Subcutaneous adipose tissue (tissue), 4 donors: ENCODE data around the gene NUDT2. TPM values are rescaled to one million over a fixed set of nuclear protein-coding genes. Genes with fewer than 3 reads are reported as not detected.

ENCODE experiments used
- CTCF ChIP-seq: fragments of 450-650 bp; IDR thresholded peaks from one replicate; pipeline ENCODE4 v1.5.1; 2016; ENCODE audit warnings: low read depth, mild to moderate bottlenecking, control low read depth, antibody characterized with exemption, moderate library complexity
- total RNA-seq, 4 donors: library from RNA; depleted of rRNA; stranded (reverse); fragments of >200 nt; gene quantifications; one replicate each; pipeline ENCODE4 v1.1.0, GENCODE V29; 2016

NUDT2 gene
- total RNA-seq, 4 donors from 2014 or later, result 13.0 to 29.2 (median 21.6) TPM

GRCh38 chr9:34375901-34376595 lies 46.7 kb downstream of the NUDT2 start:
- no peak for TF ChIP-seq CTCF

GRCh38 chr9:34376596-34377403 lies 47.4 kb downstream of the NUDT2 start, which contains the start of gene MYORG:
MYORG (minus strand) TSS chr9:34376898; CDS start chr9:34372943, 3,955 bp downstream.
- no peak for TF ChIP-seq CTCF

GRCh38 chr9:34377404-34377746 lies 48.0 kb downstream of the NUDT2 start:
- no peak for TF ChIP-seq CTCF

- no peak for TF ChIP-seq CTCF
Observed at GRCh38 chr9:34378376-34379060, 49.1 kb downstream of the NUDT2 start.

- no peak for TF ChIP-seq CTCF
Observed at GRCh38 chr9:34379334-34380033, 50.1 kb downstream of the NUDT2 start.

- TF ChIP-seq CTCF, result no peak
Observed at GRCh38 chr9:34380034-34380510, 50.7 kb downstream of the NUDT2 start.
